ENCODE results near the gene DUSP3.

Gene DUSP3

DNA sequence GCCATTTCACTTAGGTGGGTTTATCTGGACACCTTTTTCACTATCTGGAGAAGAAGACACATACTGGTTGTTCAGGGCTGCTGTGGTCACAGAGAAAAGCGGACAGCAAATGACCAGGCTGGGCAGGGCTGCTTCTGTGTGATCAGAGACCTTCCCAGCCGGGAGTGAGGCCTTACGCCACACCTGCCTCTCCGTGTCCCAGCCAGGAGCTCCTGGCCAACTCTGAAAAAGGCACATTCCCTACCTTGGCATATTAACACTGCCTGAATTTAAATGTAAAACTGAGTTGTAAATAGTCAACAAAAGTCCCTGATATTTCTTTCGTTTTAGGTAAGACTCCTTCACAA is 11.1 kb downstream of the DUSP3 start:
- no peak for DNase-seq

DNA sequence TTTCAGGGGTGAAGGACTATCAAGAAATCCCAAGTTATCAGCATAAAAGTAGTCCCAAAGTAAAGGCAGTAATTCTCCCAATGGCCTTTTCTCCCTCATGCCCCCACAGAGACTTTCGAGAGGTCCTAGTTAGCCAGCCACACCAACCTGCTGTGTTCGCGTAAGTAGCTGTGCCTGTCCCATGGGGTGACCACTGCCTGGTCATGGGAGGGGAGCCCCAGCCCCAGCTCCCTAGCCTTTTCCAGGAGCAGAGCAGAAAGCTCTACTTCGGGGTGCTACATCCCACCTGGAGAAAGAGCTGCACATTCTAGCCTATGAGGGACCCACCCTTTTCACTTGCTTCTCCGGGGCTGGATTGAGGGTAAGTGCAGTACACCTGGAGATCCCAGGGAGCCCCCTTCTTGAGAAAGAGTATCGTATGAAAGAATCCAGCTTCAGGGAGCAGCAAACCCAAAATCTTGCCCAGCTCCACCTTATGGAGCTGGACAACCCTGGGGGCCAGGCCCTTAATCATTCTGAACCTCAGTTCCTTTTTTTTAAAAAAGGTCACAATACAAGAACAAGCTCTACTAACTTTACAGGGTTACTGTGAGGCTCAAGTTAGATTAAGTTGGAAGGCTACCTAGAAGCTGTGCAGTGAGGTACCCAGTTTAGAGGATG is 11.6 kb downstream of the DUSP3 start:
- DNase-seq = no peak

DNA sequence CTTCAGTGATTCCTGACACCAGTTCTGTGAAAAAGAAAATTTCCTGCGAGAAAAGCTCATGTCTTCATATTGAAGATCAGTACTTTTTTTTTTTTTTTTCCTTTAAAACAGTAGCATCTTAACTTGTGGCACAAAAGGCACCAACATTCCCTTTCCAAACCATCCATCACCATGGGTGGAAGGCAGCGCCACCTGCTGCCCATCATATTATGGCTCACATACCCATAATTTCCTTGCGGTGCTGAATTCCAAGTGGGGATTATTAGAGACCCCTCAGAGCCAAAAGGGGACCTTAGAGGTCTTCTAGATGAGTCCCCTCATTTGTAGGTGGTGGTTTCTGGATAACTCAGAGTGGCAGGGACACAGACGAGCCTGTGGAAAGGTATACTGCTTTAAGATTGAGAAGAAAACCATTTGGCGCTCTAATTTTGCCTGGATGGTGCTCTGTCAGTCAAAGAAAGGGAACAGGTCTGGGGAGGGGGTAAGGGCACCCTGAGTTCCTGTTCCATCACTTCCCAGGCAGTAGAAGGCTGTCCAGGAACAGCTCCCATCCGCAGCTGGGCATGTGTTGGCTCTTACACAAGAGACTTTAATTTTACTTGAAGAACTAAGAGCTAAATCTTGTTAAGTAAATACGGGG is 12.2 kb downstream of the DUSP3 start:
- peak; percentile 76 for DNase-seq

DNA sequence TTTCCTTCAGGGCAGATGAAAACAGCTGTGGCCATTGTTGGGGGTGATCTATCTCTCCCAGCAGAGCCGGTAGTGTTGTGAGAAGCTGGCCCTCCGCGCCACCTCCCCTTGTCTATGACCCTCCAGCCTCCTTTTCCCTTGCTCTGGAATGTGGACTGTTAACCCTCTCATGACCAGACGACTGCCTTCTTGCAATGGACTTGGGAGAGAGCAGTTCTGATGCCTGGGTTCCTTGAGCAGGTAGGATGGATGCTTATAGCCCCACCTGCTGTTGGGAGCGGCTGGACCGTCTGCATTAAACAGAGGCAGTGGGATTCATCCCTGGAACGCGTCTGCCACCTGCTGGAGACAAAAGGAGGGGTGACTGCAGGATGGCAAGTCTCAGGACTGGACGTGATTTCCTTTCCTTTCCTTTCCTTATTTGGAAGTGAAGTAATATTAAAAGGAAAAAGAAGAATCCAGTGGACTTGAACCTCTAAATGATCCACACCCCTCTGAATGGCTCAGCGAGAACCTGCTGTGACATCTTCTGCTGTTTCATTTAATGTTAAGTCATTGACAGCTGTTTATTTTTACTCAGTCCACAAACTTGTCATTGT is 18.4 kb downstream of the DUSP3 start:
- DNase-seq = peak; percentile 92

DNA sequence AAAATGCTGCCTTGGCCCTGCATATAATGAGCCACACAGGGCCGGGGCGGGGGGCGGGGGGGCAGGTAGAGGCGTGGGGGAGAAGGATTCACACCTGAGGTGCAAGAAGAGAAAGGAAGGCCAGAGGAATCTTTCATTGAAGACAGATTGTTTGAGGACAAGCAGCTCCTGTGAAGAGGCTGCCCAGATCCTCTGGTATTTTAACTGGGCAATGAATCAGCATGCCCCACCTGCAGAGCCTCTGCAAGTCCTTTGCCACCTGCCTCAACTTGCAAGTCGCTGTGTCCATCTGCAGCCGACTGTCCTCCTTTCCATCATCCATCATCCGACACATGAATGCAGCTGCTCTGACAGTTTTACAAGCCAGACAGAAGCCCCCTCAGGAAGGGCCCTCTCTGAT is 18.9 kb downstream of the DUSP3 start:
- no peak for DNase-seq

DNA sequence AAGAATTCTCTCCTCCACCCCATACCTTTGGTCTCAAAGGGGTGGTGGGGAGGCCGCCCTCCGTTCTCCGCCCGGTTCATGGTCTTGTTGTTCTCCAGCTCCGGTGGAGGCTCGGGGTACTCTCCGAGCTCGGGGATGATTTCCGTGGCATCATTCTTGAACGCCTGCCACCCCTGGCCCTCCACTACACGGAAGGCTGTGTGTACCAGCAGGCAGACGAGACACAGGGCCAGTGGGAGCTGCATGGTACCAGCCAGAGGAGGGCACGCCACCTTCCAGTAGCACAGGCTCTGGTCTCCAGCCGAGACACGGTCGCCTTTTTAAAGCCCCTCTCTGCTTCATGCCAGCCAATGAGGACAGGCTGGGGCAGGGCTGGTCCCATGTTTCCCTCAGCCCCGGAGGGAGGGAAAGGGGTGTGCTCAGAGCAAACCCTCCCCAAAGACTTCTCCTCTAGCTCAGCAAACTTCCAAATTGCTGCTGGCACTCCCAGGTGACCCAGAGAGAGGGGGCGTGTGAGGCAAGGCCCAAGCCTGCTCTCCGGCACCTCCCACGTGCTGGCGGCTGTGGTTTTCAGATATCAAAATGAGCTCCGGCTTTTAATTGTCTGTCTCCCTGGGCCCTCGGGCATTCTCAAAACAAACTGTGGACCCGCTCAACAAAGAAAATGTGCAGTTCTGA is 20.1 kb downstream of the DUSP3 start, which contains the start of gene SOST:
Gene SOST (minus strand): TSS at position 295 of the 678 bp plus-strand sequence. CDS start 50 bp downstream, at position 245.
- no peak for DNase-seq

DNA sequence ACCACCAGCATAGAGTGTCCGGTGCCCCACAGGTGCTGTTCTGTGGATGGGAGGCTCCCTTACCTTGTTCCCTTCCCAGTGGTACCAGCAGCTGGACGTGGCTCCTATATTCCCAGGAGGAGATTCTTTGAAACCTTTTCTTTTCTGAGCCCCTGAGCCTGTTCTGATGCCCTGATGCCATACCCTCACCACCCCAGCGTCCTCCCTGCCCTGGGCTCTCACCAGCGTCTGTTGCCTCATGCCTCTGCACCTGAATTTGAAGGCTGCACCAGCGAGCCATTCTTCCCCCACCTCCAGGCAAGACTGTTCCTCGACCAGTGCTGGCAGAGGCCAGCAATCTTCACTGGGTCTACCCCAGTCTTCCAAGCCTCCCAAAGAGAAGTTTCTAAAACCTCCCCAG is 20.7 kb downstream of the DUSP3 start:
- no peak for DNase-seq

DNA sequence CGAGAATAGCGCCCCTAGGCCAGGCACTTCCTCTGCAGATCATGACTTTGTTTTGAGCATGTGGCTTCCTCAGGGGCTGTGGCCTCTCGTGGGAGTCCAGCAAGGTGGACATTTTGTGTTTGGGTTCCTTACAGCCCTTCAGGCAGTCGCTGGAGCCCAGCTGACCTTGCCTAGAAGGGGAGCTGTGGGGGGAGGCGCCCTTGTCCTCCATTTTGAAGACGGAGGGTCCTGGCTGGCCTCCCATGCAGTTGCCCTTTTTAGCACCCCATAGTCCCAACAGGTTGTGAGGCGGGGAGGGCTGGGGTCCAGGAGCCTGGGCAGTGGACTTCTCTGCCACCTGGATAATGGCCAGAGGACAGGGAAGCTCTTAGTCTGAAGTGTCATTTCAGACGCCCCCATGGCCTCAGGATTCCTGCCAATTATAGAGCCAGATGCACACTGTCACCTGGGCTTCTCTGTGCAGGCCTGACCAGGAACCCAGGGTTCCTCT is 21.6 kb downstream of the DUSP3 start:
- no peak for DNase-seq

DNA sequence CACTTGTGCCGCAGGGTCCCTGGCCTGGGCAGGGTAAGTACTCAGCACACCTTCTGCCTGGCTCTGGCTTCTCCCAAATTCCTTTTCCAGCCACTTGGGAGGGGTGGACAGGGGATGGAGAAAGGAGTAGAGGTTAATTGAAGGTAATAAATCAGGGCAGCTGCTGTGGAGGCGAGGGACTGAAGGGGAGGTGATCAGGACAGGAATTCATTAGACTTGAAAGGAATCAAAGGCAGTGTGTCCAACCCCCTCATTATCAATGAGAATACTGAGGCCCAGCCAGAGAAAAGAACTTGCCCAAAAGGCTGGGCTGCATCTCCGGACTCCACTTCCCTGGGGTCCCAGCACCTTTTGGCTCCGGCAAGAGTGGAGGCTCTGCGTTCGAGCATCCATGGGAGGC is 22.6 kb downstream of the DUSP3 start:
- no peak for DNase-seq

DNA sequence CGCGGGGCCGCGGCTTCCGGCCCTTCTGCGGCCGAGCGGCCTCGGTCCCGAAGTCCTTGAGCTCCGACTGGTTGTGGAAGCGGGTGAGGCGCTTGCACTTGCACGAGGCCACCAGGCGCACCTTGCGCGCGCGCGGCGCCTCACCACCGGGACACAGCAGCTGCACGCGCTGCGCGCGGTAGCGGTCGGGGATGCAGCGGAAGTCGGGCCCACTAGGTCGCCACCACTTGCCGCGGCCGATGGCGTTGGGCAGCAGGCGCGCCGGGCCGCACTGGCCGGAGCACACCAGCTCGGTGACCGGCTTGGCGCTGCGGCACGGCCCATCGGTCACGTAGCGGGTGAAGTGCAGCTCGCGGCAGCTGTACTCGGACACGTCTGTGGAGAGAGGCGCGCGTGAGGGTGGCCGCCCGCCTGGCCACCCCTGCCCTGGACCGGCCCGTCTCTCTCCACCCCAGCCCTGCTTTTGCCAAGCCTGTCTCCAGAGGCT is 23.3 kb downstream of the DUSP3 start:
- peak; percentile 24 for DNase-seq

DNA sequence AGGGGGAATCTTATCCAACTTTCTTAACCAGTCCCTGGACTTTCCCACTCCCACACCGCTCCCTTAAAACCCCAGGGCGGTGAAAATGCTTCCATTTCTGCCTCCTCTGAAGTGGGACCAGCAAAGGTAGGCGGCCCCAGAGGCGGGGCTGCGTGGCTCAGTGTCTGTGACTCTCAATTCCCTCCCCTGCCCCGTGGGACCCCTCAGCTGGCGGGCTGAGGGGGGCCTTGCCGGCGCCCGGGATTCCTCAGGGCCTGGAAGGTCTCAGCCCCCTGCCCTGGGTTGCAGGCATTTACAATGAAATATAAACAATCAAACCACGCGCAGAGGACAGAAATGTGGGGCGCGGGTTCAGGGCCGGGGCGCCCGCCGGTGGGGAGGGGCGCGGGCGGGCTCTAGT is 23.8 kb downstream of the DUSP3 start:
- DNase-seq = no peak

DNA sequence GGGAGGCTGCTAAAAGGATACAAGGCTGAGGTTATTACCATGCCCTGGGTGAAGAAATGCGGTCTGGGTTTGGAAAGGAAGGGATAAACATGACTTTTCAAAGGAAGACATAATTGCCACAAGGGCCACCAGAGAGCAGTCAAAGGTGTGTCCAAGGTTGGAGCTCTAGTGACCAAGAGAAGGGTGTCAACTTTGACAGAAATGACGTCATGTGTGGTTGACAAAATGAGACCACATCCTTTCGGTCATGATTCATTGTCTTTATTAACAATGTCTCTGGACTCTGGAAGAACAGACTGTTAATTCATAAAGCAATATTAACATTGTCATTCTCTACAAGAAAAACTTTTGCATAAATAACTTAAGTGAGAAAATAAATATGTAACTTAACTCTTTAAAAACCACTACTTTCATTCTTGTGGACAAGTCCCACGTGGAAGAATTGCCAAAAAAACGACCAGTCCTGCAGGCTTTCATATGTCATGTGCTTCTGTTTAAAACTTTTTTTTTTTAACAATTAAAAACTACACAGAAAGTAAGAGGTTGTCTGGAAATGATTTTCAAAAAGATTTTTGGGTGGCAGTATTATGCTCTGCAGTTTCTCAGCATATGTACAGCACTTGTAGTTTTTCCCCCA is 25.2 kb downstream of the DUSP3 start:
- peak; percentile 29 for DNase-seq

DNA sequence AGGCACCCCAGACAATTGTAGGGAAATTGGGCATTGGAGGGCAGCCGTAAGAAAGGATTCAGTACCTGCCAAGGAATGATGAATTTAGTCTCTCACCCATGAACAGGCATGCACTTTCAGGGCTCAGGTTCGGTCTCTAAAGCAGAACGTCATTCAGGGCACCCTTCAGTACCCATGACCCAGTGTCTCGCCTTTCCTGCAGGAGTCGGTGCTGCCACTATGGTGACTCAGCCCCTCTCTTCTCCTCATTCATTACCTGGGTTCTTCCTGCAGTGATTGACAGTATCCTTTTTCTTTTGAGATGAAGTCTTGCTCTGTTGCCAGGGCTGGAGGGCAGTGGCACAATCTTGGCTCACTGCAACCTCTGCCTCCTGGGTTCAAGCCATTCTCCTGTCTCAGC is 28.6 kb downstream of the DUSP3 start:
- no peak for DNase-seq

DNA sequence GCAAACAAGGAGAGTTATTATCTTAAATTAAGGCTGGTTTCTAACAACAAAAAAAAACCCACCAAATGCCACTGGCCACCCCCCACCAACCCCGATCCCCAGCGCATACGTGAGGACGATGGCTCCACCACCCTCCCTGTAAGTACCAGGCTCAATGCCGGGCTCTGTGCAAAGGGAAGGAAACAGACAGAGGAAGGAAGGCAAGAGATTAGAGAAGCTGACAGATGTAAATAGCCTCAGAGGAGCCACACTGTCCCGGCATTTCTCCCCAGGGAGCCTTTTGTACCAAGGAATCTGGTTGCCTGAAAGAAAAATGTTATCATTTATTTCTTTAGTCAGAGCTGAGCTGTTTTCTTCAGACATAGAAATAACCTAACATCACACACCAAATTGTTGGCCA is 33.2 kb downstream of the DUSP3 start:
- no peak for DNase-seq

DNA sequence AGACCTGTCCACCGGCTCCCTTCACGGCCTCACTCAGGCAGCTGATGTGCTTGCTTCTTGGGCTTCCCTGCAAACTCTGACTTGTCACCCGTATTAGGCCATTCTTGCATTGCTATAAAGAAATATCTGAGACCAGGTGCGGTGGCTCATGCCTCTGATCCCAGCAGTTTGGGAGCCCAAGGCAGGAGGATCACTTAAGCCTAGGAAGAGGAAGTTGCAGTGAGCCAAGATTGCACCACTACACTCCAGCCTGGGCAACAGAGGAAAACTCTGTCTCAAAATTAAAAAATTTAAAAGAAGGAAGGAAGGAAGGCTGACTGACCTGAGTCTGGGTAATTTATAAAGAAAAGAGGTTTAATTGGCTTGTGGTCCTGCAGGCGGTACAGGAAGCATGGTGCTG is 37.1 kb downstream of the DUSP3 start:
- DNase-seq = no peak

DNA sequence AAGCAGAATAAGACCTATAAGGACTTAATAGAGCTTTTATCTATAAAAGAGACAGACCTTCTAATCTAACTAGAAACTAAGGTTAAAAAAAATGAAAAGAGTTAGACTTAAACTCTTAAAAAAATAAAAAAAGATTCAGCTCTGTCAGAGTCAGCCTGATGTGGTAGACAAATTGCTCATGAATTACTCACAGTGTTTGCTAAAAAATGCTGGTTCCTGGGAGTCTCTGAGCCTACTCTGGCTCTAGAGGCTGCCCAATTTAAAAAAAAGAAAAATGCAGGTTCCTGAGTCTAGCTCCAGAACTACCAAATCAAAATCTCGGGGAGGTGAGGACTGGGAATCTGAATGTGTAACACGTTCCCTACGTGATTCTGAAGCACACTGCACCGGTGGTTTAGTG is 38.2 kb downstream of the DUSP3 start:
- DNase-seq = no peak

DNA sequence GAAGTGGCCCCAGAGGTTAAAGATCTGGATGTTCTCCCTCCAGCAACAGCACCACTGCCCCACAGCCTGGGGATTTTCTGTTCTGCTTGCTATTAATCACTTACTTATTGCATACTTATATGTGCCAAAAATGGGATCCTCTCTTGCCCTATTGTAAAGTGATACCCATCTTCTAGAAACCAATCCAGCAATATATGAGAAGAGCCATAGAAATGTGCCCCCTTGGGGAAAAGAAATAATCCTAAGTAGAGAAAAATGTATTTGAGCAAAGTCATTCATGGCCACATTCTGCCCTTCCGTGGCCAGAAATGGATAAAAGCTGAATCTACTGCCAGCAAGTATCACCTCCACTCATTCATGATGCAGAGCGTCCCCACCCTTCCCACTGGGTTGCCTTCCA is 41.1 kb downstream of the DUSP3 start:
- DNase-seq = no peak

DNA sequence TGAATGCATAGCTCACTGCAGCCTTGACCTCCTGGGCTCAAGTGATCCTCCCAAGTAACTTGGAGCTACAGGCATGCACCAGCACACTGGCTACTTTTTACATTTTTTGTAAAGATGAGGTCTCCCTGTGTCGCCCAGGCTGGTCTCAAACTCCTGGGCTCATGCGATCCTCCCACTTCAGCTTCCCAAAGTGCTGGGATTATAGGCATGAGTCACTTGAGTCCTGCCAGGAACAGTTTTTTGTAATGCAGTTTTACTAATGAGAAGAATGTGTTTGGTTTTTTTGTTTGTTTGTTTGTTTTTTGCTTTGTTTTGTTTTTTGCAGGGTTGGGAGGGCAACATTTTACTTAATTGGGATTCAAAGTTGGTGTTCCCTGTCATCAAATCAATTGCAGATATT is 42.4 kb downstream of the DUSP3 start:
- DNase-seq = no peak

DNA sequence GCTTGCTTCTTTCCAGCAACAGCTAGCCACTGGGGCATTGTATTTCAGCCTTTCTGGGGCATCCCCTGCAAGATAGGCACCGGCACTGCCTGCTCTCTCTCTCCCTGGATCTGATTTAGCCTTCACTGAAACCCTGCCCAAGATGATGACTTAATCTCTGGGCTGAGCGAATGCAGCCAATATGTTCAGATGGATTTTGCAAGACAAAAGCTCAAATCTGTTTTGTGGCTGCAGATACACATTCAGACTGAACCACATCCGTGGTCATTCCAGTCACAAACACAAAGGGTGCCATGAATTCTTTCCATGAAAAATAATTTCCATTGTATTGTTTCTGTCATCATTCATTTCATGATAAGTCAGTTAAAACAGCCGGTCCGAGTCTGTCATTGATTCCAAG is 44.4 kb downstream of the DUSP3 start:
- no peak for DNase-seq

DNA sequence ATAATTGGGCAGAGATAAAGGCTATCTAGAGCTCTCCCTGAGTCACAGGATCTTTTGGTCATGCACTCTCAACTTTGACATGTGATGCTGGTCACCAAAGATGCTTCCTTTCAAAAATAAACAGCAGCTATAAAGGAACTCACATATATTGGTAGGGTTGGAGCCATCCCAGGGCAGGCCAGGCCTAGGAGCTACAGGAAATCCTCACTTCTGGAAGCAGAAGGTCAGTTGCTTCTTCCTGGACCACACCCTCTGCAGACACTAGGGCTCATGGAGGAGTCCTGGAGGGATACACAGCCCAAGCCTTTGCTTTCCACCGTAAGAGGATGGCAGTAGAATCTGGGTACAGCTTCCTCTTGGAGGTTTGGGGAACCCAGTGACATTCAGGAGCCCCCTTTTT is 44.8 kb downstream of the DUSP3 start:
- DNase-seq = no peak

DNA sequence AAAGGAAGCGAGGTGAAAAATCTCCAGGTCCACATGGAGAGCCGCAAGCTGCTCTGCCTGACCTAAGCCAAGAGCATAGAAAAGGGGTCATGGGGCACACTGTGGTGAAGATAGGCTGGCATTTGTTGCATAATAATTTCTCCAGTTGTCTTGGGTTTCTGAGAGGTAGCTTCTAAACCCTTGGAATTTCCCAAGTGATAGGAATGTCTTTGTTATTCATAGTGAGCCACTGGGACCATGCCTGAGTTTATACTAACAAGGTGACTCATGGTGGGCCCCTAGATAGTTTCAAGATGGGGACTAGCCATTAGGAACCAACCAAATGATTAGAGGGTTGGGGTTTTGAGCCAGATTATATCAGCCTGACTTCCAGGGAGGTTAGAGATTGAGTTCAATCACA is 45.8 kb downstream of the DUSP3 start:
- DNase-seq = no peak

DNA sequence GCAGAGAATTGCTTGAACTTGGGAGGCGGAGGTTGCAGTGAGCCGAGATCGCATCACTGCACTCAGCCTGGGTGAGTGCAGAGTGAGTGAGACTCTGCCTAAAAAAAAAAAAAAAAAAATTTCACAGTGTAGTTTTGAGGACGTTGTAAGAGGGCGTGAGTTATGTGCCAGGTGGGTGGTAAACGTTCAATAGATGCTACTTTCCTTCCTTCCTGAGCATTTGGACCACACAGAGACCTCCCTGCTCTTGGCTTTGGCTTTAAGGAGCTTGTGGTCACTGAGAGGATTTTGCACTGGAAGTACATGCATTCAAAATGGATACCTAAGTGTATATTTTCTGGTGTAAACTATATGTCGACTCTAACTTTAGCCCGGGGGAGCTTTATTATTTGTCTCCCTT is 50.7 kb downstream of the DUSP3 start:
- DNase-seq = no peak

DNA sequence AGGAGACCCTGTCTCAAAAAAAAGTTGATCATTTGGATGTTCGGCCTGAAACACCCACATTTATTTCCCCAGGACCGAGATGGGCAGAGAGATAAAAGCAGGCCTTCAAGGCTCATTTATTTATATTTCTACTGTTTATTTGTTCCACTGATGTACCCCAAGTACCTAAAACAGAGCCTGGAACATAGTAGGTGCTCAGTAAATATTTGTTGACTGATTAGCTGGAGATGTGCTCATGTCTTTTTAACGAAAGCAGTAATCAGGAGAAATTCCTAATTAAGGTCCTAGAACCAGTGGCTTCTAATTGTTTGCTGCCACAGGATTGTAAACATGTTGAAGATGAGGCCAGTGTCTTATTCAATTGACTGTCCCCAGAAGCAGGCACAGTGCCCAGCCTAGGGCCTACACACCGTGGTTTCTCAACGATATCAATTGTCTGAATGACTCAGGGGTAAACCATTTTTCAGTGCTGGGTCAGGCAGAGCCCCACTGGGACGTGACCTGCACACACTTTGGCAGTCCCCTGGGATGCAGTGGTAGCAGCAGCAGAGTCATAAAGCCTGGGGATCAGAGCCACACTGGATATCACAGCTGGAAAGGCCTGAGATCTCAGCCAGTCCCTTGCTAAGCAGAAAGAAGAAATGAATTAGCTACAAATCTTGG is 54.9 kb downstream of the DUSP3 start:
- DNase-seq = no peak

Data from hematopoietic multipotent progenitor cell treated with erythropoietin and hydrocortisone succinate and interleukin-3 and kit ligand, for 6 days (in vitro differentiated cells).